ENCODE results near the gene TMEM120B. TPM values are rescaled to one million over a fixed set of nuclear protein-coding genes. Genes with fewer than 3 reads are reported as not detected.

The TMEM120B gene
- total and polyA plus RNA-seq, 2 of the 13 experiments (the other 11 are each of a cell fraction or from before 2014, with no cell fraction given), result 7.1 to 12.9 TPM

DNA sequence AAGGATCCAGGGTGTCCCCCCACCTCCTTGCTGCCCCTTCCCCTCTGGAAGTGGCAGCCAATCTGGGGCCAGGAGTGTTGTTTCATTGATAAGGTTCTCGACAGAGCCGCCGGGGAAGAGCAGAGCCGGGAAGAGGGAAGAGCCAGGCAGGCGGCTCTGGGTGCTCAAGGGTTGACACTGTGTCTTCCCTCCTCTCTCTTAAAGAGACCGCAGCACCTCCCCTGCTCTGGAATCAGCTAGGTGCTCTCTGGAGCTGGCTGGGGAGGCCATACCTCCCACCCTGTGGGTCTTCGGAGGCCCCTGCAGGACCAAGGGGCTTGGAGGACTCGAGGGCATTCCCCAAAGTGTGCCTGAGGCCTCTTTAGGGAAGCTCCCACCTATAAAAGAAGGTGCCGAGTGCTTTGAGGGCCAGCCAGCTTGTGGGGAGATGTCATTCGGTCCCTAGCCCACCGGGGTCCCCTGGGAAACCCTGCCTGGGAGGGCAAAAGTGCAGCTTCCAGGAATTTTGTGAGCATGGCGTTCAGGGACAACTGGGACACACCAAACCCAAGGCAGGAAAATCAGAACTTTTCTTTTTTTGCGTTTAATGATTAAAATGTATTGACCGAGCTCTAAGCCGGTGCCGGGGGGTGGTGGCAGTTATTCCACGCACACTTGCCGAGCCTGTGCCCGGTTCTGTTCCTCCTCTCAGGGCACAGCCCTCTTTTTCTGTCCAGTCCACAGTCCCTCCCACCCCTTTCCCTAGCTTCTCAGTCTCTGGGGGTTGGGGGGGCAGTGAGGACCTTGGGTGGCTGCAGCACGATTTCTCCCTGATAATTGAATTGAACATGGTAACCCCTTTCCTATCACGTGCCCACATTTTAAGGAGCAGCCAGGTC is 94.2 kb downstream of the TMEM120B start (continued):
- no peak for TF ChIP-seq SRSF4 (IDR thresholded peaks at IDR 0.05; ENCODE audit: low read depth, low read length, poor library complexity, severe bottlenecking)
- no peak for TF ChIP-seq ZFX (CRISPR knock-in tag; IDR thresholded peaks at IDR 0.05; ENCODE audit: low read depth)

DNA sequence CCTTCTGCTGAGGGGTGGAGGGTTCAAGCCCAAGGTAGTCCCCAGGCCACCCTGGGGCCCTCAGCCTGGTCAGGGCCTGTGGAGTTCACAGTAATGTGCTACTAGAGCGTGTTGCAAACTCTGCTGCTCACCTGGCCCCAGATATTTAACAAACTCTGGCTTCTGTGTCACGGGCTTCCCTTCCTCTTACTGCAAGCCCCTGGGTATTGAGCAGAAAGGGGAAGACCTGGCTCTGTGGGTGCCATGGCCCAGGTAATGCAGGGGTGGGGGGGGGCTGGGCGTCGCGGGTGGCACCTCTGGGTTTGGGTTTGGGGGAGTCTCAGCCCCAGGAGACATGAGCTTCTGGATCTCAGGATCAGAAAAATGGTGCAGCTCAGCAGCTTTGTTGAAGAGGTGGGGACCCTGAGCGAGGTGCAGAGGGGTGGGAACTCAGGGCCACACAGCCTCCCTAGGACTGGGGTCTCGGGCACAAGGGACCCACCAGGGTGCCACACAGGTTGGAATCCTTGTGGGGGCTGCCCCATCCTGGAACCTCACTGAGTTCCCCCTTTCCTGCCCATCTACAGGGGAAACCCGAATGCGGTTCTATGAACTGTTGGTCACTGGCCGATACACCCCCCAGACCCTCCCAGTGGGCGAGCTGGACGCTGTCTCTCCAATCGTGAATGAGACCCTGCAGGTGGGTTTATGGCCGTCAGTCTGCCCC is 95.2 kb downstream of the TMEM120B start:
- Histone ChIP-seq H3K9me3 (ENCODE audit: low read length) (no peaks in the 10 kb centered on the region), H3K9ac (ENCODE audit: insufficient read depth, low read depth, low read length) (no peak overlapping the region), H3K4me3 (replicated peaks in 1 of 3; ENCODE audit: insufficient read depth in 1 of 3, low read depth in 2 of 3, low read length in 3 of 3) (no peak overlapping the region), H3K4me1 (ENCODE audit: insufficient read depth, low read length) (peaks cover 39% of the 10 kb centered on the region), H3K27ac (ENCODE audit: extremely low read length, insufficient read depth, low read length) (no peak overlapping the region), H3K79me2 (ENCODE audit: insufficient read depth, low read length) (peaks cover 44% of the 10 kb centered on the region), H3K4me2 (ENCODE audit: low read depth, low read length) (no peak overlapping the region), H3K36me3 (replicated peaks in 1 of 2; ENCODE audit: control insufficient read depth in 1 of 2, insufficient read depth in 2 of 2, low read length in 2 of 2) (peaks cover 12 to 16% of the 10 kb centered on the region in 2 experiments; a peak in 3 of 5 replicates), H3K27me3 (ENCODE audit: control insufficient read depth in 1 of 2, insufficient read depth in 2 of 2, low read length in 2 of 2) (no peaks in the 10 kb centered on the region; a peak in 1 of 5 replicates), H4K20me1 (ENCODE audit: insufficient read depth, low read length) (0 out of 2 replicates have a peak, but pooled peaks cover 8% of the 10 kb centered on the region), H2AFZ (ENCODE audit: low read length) (no peak overlapping the region)
- ATAC-seq (no peak), DNase-seq (ENCODE audit: low spot score) (no peak), FAIRE-seq (no peak)
- in situ Hi-C loops (cut with HindIII; ENCODE audit: extremely low pct_ligation_motif_present, low pct_unique_long_range_greater_than_20kb), result no loop called here
- 100% methylated on average over 1 of the region's 14 CpGs for WGBS (ENCODE audit: low lambda C conversion rate)
- CTCF ChIA-PET (ENCODE audit: low intra/inter-chr PET ratio, low total read pairs), result no interaction called here
- TF ChIP-seq ZNF557 (CRISPR knock-in tag; IDR thresholded peaks at IDR 0.05) (no peak), ZNF432 (CRISPR knock-in tag; IDR thresholded peaks at IDR 0.05; ENCODE audit: borderline replicate concordance) (no peak), TBL1XR1 (IDR thresholded peaks at IDR 0.05; ENCODE audit: borderline replicate concordance, low read length, partially characterized antibody) (no peak), FOXK2 (IDR thresholded peaks at IDR 0.05) (no peak), ZNF441 (CRISPR knock-in tag; IDR thresholded peaks at IDR 0.05; ENCODE audit: borderline replicate concordance) (no peak), SSRP1 (CRISPR knock-in tag; IDR thresholded peaks at IDR 0.05) (no peak), POGK (CRISPR knock-in tag; conservative IDR thresholded peaks at IDR 0.05) (no peak), NFIB (CRISPR knock-in tag; IDR thresholded peaks at IDR 0.05; ENCODE audit: borderline replicate concordance) (no peak)
- TF ChIP-seq, protein P1, sequence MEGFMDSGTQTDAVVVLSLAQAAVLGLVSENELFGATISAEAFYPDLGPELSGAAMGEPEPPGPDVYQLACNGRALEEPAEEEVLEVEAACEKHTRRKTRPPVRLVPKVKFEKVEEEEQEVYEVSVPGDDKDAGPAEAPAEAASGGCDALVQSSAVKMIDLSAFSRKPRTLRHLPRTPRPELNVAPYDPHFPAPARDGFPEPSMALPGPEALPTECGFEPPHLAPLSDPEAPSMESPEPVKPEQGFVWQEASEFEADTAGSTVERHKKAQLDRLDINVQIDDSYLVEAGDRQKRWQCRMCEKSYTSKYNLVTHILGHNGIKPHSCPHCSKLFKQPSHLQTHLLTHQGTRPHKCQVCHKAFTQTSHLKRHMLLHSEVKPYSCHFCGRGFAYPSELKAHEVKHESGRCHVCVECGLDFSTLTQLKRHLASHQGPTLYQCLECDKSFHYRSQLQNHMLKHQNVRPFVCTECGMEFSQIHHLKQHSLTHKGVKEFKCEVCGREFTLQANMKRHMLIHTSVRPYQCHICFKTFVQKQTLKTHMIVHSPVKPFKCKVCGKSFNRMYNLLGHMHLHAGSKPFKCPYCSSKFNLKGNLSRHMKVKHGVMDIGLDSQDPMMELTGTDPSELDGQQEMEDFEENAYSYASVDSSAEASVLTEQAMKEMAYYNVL (CRISPR knock-in tag; IDR thresholded peaks at IDR 0.05; ENCODE audit: borderline replicate concordance), result no peak
- intact Hi-C loops (cut with micrococcal nuclease; ENCODE audit: unreplicated experiment), result no loop called here
- no TSS peak for BruUV-seq (replicated peaks)
- POLR2A ChIA-PET, result interaction anchor here (0.7 to 14.5 kb wide), 4 partner anchors 10 to 209 kb away, joined by 3 to 393 read pairs (median 4); partner anchors contain the start of genes PSMD9, RHOF and SETD1B
